A172 (cell line): ENCODE measurements around the gene NACC2. TPM values are rescaled to one million over a fixed set of nuclear protein-coding genes. Genes with fewer than 3 reads are reported as not detected.

ENCODE experiments used
- DNase-seq: peaks from one replicate; pipeline ENCODE4 v3.0.0-alpha.2; 2015; ENCODE audit warnings: low spot score
- total RNA-seq: library from RNA; depleted of rRNA; stranded (reverse); fragments of >200 nt; shearing (Covaris generic); gene quantifications from 2 replicates; pipeline ENCODE4 v1.2.3, GENCODE V29; 2014

The NACC2 gene
- total RNA-seq, 1 experiment from 2014 or later = 41.6 TPM

DNA sequence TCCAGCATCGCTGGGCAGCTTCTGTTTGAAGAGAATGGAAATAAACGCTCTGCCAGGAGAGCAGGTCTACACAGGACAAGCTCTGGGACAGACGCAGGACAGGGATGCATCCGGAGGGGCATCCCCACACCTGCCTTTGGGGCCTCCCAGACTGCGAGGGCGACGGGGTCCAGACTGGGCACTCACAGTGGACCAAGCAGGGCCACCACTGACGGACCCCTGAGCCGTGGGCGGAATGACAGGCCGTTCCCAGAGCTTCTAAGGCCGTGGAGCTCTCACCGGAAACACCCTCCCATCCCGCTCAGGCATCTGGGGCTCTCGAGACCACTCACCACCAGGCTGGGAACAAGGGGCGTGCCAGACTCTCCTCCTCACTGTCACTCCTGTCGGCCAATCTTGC, 34.1 kb upstream of the NACC2 start:
- DNase-seq = no peak

DNA sequence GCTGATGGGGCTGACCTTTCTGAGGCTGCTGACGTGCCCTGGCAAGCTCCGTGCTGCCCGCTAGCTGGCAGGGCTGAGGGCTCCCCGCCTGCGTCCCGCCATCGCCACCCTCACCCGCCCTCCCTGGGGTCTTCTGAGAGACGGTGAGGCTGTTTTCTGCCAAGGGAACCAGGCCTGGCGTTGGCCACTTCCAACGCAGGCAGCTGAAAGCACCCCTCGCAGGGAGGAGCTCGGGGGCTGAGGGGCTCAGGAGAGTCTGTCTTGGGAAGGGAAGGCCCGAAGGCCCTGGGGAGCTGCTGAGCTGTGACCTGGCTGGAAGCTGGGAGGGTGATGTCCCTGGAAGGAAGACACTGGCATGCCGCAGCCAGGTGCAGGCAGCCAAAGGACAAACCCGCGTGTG, 33.3 kb upstream of the NACC2 start:
- DNase-seq = no peak

DNA sequence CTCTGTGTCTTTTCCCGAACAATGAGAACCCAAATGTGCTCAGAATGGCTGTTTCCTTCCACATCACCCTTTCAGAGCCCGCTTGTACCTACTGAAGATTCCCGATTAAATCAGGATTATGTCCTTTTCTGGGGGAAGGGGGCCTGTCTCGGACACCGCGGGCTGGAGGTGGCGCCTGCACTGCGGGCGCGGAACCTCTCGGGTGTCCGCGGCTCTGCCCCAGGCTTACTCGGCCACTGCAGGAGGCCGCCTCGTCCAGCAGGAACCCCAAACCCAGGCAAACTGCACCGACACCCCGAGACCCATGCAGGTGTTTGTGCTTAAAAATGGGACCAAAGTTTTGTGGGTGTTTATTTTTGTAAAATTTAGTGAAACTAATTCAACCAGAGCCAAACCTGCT, 32.2 kb upstream of the NACC2 start:
- DNase-seq = no peak

DNA sequence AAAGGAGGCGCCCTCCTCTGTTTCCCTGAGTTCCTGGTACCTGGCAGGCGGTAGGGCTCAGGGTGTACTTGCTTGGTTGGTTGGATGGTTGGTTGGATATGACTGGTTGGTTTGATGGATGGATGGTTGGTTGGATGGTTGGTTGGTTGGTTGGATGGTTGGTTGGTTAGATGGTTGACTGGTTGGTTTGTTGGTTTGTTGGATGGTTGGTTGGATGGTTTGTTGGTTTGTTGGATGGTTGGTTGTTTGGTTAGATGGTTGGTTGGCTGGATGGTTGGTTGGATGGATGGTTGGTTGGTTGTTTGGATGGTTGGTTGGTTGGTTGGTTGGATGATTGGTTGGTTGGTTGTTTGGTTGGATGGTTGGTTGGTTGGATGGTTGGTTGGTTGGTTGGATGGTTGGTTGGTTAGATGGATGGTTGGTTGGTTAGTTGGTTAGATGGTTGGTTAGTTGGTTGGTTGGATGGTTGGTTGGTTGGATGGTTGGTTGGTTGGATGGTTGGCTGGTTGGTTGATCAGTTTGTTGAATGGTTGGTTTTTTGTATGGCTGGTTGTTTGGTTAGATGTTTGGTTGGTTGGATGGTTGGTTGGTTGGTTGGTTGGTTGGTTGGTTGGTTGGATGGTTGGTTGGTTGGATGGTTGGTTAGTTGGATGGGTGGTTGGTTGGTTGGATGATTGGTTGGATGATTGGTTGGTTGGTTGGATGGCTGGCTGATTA, 30.0 kb upstream of the NACC2 start:
- DNase-seq = no peak

DNA sequence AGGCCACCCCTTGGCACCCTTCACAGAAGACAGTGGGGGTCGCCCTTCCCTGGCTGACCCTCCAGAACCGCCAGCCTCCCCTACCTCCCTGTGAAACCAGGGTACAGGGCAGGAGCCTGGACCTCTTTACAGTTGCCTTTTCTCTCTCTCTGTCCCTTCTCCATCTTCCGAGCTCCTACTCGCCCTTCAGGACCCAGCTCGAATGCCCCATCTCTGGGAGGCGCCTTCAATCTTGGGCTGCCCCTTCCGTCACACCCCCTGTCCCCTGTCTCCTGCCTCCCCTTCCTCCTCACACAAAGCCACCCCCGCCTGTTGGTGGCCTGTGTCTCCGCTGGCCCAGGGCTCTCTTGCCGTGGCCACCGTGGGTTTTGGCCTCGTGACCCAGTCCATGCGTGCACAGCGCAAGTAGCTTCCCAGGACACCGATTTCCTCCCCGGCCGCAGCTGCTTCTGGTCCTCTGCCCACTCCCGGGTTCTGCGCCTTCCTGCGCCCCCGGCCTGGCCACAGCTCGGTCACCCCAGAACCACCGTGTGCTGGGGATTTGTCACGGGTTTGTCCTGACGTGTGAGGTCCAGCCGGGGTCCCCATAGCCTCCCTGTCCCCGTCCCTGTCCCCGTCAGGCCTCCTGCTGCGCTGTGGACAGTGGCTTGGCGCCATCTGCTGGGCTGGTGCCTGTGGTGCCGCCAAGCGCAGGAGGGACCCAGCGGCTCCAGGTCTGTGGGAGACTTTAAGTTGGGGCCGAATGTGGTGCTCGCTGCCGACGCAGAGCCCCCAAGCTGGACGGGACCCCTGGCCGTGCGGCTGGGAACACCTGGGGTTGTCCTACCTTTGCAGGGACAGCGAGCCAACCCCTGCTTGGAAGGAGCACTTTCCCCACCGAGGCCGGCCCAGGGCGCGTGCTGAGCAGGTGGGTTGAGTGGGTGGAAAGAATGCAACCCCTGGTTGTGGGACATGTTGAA, 27.6 kb upstream of the NACC2 start:
- DNase-seq = no peak

DNA sequence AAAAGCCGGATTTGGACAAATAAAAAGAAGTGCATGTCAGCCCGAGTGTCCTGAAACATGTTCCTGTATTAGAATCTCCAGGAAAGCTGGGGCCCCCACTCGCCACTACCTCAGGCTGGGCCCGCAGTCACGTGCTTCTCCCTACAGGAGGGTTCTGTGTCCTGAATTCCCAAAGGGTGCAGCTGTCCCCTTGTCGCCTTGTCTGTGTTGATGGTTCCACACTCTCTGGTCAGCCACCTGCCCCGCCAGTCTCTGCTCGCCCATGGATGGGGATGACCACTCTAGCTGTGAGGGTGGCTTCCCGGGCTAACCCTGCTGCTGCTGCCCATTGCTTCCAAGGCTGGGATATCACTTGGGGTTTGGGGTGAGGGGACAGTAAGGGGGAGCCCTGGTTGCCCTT, 26.7 kb upstream of the NACC2 start:
- no peak for DNase-seq

DNA sequence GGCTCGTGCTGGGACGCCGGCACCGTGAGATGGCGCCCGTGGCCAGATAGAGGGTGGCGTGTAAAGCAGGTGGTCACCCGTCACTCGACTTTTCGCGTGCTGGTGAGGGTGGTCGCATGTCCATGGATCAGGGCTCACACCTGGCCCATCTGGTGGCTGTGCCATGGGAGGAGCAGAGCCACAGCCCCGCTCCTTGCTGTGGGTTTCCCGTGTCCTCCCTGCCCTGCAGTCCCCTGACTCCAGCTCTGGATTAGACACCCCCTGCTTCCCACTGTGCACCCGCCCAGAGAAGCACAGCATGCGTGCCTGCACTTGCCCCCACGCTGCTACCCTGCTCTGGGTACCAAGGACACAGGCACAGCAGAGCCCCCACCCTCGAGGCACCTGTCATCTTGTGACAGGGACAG, 25.4 kb upstream of the NACC2 start:
- DNase-seq = no peak

DNA sequence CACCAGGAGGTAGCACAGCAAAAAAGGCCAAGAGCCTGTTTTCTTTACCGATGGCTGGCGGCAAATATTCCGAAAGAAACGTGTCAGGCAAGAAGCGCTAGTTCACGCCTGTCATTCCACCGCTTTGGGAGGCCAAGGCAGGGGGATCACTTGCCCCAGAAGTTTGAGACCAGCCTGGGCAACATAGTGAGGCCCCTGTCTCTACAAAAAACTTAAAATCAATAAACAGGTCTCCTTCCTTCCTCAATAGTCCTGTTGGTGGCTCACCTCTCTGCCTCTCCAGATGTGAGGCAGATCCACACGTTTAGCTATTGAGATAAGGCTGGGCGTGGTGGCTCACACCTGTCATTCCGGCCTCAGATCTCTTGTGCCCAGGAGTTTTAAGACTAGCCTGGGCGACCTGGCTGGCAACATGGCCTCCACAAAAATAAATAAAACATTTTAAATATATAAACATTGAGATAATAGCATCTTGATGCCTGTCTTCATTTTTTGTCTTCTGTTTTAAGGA, 24.8 kb upstream of the NACC2 start:
- no peak for DNase-seq

DNA sequence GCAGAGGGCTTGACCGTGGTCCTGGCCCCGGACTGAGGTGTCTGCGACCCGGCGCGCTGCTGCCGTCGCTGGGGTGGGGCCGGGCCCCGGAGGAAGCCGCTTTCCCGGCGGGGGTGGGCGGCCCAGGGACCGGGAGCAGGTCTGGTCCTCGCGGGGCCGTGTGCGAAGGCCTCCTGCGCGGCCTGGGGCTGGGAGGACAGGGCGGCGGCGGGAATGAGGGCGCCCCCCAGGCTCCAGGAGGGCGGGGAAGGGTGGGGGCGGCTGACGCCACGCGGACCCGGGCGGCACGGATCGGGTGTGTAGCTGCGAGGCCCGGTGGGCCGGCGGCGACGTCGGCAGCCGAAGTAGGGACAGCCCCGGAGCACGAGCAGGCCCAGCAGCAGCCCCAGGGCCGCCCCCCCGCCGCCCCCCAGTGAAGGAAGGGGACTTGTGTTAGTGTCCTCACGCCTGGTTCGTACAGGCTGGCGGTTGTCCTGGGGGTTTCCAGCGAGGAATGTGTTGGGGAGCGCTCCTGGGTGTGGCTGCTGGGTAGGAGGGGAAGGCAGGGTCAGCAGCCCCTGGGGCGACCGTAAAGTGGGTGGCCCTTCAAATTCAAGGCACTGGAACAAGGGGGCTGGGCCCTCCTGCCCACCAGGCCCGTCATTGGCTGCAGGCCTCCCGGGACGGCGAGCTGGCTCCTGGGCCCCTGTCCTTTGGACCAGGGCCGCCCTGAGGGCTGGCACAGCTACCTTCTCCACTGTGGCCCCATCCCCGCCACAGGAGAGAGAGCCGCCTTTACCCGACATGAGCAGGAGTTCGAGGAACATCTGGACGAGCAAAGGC, 24.2 kb upstream of the NACC2 start:
- DNase-seq = peak; percentile 53

DNA sequence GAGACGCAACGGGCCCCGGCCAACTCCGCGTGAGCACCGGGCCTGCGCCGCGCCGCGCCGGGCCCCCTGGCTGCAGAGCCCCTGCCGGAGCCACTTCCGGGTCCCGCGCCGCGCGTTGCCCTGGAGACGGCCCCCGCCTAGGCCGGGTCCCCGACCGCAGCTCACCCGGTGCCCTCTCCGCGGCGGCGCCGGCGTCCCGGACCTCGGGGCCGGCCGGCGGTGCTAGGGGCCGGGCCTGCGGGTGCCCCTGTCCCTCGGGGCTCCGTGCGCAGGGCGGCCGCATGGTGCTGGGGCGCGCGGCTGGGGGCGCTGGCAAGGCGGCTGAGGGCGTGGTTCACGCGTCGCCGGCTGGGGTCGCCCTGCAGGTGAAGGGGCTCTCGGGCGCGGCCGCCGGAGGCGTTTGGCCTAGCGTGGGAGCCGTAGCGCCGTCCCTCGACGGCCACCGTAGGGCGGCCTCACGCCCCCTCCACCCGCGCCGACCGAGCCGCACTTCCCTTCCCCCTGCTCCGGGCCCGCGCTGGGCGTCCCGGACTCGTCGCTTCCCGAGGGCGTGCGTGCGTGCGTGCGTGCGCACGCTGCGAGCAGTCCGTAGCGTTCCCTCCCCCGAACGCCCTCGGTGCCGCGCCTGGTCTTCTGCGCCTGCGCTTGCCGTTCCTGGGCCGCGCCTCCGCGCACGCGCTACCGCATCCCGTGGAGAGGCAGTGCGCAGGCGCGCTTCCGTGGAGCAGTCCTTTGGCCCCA, 23.4 kb upstream of the NACC2 start, which contains the start of gene TMEM250:
Gene TMEM250 (minus strand): TSS at position 556 of the 741 bp plus-strand sequence. CDS start 1,975 bp downstream, outside the sequence.
- peak; percentile 92 for DNase-seq

DNA sequence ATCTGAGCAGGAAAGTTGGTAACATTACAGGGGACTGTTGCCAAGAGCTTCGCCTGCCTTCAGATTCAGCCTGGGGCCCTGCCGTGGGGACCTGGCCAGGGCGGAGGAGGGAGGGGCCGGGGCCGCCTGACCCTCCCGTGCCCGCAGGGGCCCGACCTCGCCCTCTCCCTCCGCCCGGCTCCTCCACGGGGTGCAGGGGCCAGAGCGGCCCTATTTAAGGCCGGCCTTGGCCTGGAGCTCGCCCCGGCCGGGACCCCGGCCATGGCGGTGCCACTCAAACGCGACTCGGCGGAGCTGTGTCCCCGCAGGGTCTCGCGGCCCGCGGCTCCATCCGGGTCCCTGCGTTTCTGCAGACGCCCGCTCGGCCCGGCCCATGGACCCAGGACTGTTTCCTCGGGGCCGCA, 22.8 kb upstream of the NACC2 start:
- no peak for DNase-seq

DNA sequence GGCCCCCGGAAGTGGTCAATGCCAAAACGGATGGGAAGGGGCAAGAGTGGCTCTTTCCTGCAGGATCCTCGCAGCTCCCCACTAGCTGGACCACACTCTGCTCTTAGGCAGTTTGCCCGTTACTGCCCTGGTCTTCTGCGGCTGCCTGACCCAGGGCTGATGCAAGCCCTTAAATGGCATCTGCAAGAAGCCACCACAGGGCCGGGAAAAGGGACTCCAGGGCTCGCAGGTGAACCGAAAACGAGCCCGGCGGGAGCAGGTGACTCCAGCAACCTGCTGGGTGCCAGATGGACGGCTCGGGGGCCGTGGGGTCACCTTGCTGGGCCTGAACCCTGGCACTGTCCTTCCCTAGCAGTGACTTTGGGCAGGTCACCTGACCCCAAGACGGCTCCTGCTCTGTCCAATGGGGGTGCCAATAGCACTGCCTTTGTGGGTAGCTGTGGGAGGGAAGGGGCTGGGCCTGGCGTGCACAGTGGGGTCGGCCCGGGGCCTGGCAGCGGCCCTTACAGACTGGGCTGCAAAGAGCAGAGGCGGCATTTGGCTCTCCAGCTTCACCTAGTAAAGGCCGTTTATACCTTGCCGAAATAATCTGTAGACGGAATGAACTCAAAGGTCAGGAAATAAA, 22.3 kb upstream of the NACC2 start:
- no peak for DNase-seq

DNA sequence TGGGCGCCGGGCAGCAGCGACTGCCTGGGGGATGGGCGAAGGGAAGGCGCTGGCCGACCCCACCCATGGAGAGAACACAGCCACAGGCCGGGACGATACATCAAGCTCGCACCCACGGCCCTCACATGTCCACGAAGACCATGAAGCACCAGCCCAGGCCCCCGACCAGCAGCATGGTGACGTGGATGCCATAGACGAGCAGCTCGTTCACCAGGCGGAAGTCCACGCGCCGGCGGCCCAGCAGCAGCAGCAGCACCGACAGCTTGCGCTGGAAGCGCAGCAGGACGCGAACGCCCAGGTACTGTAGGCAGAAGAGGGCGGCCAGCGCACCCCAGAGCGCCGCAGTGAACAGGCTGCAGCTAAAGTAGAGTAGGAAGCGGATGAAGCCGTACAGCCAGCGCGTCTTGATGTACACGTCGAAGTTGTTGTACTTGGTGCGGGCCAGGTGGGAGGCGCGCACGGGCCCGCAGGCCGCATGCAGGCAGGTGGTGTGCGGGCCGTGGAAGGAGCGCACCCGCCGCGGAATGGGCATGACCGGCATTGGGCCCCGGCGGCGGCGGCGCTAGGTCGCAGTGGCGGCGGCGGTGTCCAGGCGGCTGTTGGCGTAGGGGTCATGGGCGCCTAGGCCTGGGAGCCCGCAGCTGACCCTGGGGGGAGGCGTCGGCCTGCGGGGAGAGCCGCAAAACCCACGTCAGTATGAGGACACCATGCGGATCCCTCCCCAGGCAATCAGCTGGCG, 21.4 kb upstream of the NACC2 start:
- DNase-seq = no peak

DNA sequence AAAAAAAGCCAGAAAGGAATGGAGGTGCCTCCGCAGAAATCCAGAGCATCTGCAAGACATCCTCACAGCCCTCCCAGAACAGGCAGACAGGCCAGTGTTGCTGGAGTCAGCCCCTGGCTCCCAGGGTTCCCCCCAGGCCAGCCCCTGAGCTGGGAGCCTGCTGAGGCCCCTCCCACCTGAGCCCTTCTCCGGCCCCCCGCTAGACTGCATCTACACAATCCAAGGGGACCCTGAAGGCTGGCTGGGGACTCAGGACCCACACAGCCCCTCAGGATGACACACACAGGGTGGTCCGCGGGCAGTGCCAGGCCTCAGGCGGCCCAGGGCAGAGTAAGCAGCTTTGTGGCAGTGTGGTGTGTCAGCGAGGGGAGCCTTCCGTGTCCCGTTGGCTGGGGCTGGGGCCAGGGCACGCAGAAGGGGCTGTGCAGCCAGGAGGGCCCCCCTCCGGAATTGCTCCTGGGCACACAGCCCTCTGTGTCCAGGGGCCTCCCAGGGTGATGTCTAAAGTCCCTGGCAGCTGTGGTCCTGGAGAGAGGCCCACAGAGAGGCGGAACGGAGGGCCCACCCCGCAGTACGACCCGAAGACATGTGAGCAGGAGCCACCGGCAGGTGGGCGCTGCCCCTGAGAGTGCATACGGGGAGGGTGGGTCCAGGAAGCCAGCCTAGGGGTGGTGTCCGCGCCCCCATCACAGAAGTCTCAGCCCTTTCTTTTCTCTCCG, 20.7 kb upstream of the NACC2 start:
- no peak for DNase-seq

DNA sequence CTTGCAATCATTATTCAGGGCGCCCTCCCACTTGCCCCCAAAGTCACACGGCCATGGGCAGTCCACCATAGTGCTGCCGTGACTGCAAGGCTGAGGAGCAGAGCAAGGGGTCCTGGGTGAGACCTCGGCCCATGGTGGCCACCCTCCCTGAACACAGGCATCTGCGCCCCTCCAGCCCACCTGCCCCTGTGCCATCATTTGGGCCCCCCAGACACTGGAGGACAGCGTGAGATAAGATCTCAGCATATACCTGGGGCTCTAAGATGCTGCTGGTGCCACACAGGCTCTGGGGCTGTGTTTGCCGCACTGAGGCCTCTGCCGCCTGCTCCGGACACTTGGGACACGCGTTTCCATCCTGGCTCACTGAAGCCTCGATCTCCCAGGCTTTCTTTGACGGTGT, 20.1 kb upstream of the NACC2 start:
- no peak for DNase-seq

DNA sequence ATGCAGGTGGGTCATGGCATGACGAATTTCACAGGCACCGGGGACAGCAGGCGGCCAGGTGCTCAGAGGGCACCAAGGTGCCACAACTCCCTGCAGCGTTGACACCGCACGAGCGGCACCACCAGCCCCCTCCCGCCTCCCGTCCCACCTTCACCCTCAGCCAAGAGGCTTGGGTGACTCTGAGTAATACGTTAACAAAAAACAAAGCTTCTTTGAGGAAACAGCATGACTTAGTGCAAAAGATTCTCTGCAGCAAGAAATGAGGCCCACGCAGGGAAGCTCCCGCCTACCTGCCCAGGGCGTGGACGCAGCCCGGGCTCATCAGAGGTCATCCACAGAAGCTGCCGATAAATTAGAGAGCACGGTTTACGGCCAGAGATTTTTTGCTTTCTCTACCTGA, 19.5 kb upstream of the NACC2 start:
- DNase-seq = no peak

DNA sequence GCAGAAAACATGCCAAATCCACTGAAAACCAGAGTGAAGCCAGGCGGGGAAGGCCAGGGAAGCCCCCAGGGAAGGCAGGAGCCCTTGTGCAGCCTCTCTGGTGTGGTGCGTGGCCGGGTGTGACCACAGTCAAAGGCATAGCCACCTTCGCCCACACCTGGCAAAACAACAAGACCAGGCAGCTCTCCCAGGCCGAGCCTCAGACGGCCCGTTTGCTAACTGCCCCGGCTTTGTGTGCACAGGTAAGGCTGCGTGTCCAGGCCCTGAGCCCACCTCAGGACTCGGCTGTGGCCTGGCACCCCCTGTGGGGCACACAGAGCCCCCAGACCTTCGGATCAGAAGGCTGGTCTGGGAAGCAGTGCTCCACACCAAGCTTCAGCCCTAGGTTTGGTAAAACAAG, 17.5 kb upstream of the NACC2 start:
- no peak for DNase-seq

DNA sequence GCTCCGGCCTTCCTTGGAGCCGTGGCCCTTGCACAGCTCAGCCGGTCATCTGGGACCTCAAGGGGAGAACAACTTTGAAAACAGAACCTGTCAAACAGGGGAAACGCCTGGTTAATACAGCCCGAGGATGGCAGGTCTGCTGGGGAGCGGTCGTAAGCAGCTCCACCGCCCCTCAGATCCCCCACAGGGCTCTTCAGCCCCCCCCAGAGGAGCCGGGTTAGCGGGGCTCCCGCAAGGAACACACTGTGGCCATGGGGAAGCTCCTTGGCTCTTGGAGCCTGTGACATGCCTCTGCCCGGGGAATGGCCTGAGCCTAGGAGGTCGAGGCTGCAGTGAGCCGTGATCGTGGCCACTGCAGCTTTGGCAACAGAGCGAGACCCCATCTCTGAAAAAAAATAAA, 16.8 kb upstream of the NACC2 start:
- DNase-seq = no peak

DNA sequence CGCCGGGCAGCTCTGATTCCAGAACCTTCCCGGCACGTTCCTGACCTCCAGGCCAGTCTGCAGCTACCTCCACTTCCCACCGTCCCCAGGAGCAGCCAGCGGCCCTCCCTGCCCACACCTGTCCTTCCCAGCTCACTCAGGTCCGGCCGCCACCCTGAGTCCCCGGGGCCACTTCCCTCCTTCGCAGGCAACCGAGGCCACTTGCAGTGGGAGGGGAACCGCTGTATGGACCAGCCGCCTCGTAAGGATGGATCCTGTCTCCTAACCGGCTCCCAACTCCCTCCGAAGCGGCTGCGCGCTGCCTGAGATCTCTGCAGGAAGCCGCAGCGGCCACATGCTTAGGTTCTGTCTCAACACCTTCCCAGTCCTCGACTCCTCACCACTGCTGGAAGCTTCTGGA, 16.1 kb upstream of the NACC2 start:
- DNase-seq = no peak
